Aorta (tissue), 5 donors: Measurements from ENCODE around the gene TNS1. TPM values are rescaled to one million over a fixed set of nuclear protein-coding genes. Genes with fewer than 3 reads are reported as not detected.
"Not testable (repeated sequence)": the region's sequence is repeated elsewhere in the genome, so short reads cannot be mapped to it uniquely, and the experiment has no call there.

Experiments used
- ATAC-seq: fragments of 200-7000 bp; cut with Tn5 transposase; one replicate; pipeline ENCODE4 v1.9.1; 2022; ENCODE audit warnings: moderate library complexity; ENCODE audit not compliant: low FRiP score
- DNase-seq, 2 donors: peaks; one replicate each; pipeline ENCODE4 v3.0.0-alpha.2; 2020
- H3K27ac ChIP-seq, 2 donors: one replicate each; pipeline ENCODE4 v1.5.1; 2013; ENCODE audit warnings: low read length in 2 of 2, mild to moderate bottlenecking in 2 of 2, moderate library complexity in 2 of 2, control low read depth in 1 of 2, inconsistent platforms in 1 of 2, low read depth in 1 of 2
- H3K27me3 ChIP-seq, 2 donors: one replicate each; pipeline ENCODE4 v1.6.1; 2013; ENCODE audit warnings: control low read depth in 1 of 2, low read length in 1 of 2, mild to moderate bottlenecking in 1 of 2, moderate library complexity in 1 of 2; ENCODE audit not compliant: insufficient read depth in 2 of 2, control insufficient read depth in 1 of 2
- H3K36me3 ChIP-seq, 2 donors: one replicate each; pipeline ENCODE4 v1.6.1; 2013; ENCODE audit warnings: control low read depth in 1 of 2, low read length in 1 of 2, mild to moderate bottlenecking in 1 of 2; ENCODE audit not compliant: insufficient read depth in 2 of 2, control insufficient read depth in 1 of 2
- H3K4me1 ChIP-seq, 2 donors: one replicate each; pipeline ENCODE4 v1.6.1; 2013; ENCODE audit warnings: low read length in 2 of 2, control low read depth in 1 of 2, mild to moderate bottlenecking in 1 of 2, moderate library complexity in 1 of 2; ENCODE audit not compliant: insufficient read depth in 2 of 2, control insufficient read depth in 1 of 2
- H3K4me3 ChIP-seq, 2 donors: one replicate each; pipeline ENCODE4 v1.5.1; 2013; ENCODE audit warnings: low read length in 2 of 2, control low read depth in 1 of 2, mild to moderate bottlenecking in 1 of 2
- H3K9me3 ChIP-seq: one replicate; pipeline ENCODE4 v1.6.1; 2013; ENCODE audit warnings: mild to moderate bottlenecking, low read length; ENCODE audit not compliant: control insufficient read depth
- WGBS, 2 donors: extraction: QIAGEN DNeasy Blood & Tissue Kit; methylation state at CpG; one replicate each; pipeline ENCODE4 v1.1.7; 2013; 5-methylcytosine and 5-hydroxymethylcytosine counted together
- intact Hi-C, 2 donors: fragments of 100-400 bp; cut with DNase I; formaldehyde crosslinking; loops; one replicate each; pipeline versions ENCODE4 v1.14.2 to v1.15.0; 2022
- polyA plus RNA-seq, 2 donors: library from polyadenylated mRNA; stranded (reverse); fragments of 200-250 nt; gene quantifications; one replicate each; pipeline ENCODE4 v1.2.3, GENCODE V29; 2013
- total RNA-seq, 2 donors: library from RNA; stranded (reverse); fragmentation: NEBNext Ultra II Directional; extraction: Animal tissue kit (Norgen Biotek cat#: 25700); gene quantifications; one replicate each; pipeline ENCODE4 v1.2.1, GENCODE V29; 2021
- donor health status: healthy with polysubstance abuse.
- donor health status: Bipolar disorder and iron deficiency.
- donor health status: DM: no; HTN: no; CAD: no.
- donor health status: DM: no; HTN: no; CAD: no.
- donor health status: DM: yes; HTN: yes; CAD: no.

The TNS1 gene
- total and polyA plus RNA-seq, 4 donors: 303 to 1,949 (median 930) TPM

DNA sequence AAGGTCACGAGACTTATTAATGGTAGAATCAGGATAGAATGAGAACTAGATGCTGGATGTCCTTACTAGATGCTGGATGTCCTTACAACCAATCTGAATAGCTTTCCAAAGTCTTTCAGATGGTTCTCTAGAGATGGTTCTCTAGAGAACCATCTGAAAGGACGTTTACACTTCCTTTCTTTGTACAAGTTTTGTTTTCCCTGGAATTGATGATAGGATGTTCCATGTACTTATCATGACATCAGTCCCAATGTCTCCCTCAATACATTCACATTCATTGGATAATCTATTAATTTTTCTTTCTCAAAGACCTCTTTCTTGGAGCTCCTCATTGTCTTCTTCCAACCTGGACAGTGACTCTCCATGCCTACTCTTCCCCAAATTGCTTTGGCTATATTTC lies 38.1 kb upstream of the TNS1 start:
- no peaks in the 10 kb centered on the region for H3K9me3 ChIP-seq
- H3K36me3 ChIP-seq: no peaks in the 10 kb centered on the region
- H3K4me3 ChIP-seq: no peak overlapping the region
- no peaks in the 10 kb centered on the region for H3K4me1 ChIP-seq
- intact Hi-C loops: no loop called here
- H3K27ac ChIP-seq: no peak overlapping the region
- no peaks in the 10 kb centered on the region for H3K27me3 ChIP-seq
- DNase-seq: no peak
- WGBS, 2 donors: 92 to 95% methylated on average over 2 of the region's 2 CpGs
- ATAC-seq: no peak

DNA sequence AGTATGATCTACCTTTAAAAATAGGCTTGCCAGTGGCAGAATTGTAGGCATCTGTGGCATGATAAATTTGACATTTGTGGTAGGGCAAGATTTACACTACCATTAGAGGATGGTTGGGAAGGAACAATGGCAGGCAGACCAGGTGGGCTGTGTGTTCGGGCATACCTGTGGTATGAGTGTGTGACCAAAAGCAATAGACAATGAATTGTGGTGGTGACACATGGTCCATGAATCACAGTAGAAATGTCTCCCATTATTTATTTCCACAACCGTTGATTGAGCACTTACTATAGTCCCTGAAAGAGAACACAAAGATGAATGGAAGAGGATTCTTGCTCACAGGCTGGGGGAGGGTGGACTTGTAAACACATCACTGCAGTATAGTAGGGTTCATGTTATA lies 36.4 kb upstream of the TNS1 start:
- intact Hi-C loops: loop anchor here in 1 of 2 donors (5.0 kb wide), 1 partner anchor 42 kb away; no protein-coding TSS in a partner anchor
- Histone ChIP-seq H3K27ac (no peak overlapping the region), H3K36me3 (no peaks in the 10 kb centered on the region), H3K4me3 (no peak overlapping the region), H3K27me3 (no peaks in the 10 kb centered on the region), H3K9me3 (no peaks in the 10 kb centered on the region), H3K4me1 (no peaks in the 10 kb centered on the region)
- 74 to 89% methylated on average over 2 of the region's 2 CpGs for WGBS, 2 donors
- no peak for DNase-seq
- no peak for ATAC-seq

DNA sequence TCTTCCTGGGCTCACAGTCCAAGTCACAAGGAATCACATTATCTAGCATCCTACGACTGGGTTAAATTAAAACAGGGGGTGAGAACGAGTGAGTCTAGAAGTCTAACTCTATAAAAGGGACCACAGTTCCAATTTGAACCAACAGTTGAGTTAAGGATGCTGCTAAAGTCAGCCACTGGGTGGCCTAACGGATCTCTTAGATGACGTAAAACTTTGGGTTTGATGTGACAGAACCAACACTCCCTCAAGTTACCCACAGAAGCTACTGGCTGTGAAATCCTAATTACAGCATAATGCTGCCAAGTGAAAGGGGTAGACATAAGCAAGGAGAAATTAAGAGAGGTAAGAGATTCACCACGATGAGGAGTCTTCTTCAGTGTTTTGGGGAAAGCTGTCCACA lies 33.6 kb upstream of the TNS1 start:
- intact Hi-C loops: loop anchor here in 1 of 2 donors (5.0 kb wide), 1 partner anchor 39 kb away; no protein-coding TSS in a partner anchor
- H3K27ac ChIP-seq: no peak overlapping the region
- no peaks in the 10 kb centered on the region for H3K36me3 ChIP-seq
- DNase-seq: no peak
- no peaks in the 10 kb centered on the region for H3K9me3 ChIP-seq
- H3K4me3 ChIP-seq: no peak overlapping the region
- 86 to 87% methylated on average over 5 of the region's 5 CpGs for WGBS, 2 donors
- no peak for ATAC-seq
- no peaks in the 10 kb centered on the region for H3K27me3 ChIP-seq
- H3K4me1 ChIP-seq: no peaks in the 10 kb centered on the region

DNA sequence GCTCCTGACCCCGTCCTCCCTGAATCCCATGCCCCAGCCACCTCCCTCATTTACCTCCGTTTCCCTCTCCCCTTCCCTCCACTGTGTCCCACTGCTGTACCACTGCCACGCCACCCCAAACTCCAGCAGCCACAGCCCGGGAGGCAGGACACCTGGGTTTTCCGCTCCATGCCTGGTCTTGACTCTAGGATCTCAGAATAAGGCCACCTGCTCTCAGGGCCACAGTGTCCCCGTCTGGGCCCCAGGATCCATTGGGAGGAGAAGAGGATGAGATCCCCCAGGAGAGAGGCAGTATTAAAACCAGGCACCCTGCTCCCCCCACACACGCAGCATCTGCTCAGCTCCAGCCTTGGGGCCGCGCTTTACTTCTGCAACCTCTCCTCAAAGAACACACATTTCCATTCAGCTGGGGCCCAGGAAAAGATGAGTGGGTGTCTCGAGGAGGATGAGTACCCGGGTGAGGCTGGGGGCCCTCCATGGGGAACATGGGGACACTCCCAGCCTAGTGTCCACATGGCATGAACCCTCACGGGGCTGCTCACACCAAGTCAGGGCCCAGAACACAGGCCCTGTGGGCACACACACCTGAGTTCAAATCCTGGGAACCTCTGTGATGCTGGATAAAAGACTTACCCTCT lies 32.8 kb upstream of the TNS1 start:
- WGBS, 2 donors: 80 to 88% methylated on average over 12 of the region's 12 CpGs
- H3K27ac ChIP-seq: no peak overlapping the region
- peak in 1 of 2 donors; percentile 74 for DNase-seq
- intact Hi-C loops: loop anchor here in 1 of 2 donors (5.0 kb wide), 1 partner anchor 38 kb away; no protein-coding TSS in a partner anchor
- ATAC-seq: no peak
- H3K36me3 ChIP-seq: no peaks in the 10 kb centered on the region
- H3K27me3 ChIP-seq: no peaks in the 10 kb centered on the region
- H3K9me3 ChIP-seq: no peaks in the 10 kb centered on the region
- H3K4me1 ChIP-seq: no peaks in the 10 kb centered on the region
- no peak overlapping the region for H3K4me3 ChIP-seq

DNA sequence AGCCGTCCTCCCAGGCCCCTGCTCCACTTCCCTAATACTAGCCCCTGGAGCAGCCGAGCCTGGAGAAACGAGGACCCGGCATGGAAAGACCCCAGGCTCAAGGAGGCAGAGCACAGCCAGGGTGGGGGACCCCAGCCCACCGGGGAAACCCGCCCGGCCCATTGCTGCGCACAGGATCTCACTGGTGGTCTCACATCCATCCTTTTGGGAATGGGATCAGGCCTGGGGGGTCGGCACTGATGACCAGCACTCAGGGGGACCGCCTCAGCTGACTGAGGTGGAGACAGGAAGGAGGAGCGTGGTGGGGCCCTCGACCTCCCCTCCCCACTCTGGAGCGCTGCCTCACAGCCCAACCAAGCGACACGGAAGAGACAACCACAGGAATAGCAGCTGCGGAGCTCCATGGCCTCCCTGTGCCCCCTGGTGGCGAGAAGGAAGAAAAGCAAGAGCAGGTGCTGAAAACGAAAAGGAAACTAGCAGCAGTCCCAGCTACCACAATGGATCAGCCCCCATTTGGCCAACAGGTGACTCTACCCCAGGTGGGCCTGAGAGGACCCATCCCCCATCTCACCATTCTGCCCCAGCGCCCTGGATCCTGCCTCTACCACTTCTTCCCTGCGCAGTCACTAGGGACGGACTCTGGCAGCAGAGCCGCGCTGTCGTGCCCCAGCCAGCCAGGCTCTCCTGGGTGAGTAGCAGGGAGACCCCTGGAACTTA lies 31.9 kb upstream of the TNS1 start:
- not testable (repeated sequence) for H3K4me3 ChIP-seq, H3K4me1 ChIP-seq, H3K27me3 ChIP-seq, H3K9me3 ChIP-seq, H3K27ac ChIP-seq, H3K36me3 ChIP-seq
- WGBS, 2 donors: 24 to 28% methylated on average over 21 to 24 of the region's 24 CpGs
- intact Hi-C loops: loop anchor here (5.0 kb wide), 2 partner anchors 37 to 247 kb away; no protein-coding TSS in a partner anchor
- ATAC-seq: peak; percentile 89
- peak; percentile 78 to 83 for DNase-seq

DNA sequence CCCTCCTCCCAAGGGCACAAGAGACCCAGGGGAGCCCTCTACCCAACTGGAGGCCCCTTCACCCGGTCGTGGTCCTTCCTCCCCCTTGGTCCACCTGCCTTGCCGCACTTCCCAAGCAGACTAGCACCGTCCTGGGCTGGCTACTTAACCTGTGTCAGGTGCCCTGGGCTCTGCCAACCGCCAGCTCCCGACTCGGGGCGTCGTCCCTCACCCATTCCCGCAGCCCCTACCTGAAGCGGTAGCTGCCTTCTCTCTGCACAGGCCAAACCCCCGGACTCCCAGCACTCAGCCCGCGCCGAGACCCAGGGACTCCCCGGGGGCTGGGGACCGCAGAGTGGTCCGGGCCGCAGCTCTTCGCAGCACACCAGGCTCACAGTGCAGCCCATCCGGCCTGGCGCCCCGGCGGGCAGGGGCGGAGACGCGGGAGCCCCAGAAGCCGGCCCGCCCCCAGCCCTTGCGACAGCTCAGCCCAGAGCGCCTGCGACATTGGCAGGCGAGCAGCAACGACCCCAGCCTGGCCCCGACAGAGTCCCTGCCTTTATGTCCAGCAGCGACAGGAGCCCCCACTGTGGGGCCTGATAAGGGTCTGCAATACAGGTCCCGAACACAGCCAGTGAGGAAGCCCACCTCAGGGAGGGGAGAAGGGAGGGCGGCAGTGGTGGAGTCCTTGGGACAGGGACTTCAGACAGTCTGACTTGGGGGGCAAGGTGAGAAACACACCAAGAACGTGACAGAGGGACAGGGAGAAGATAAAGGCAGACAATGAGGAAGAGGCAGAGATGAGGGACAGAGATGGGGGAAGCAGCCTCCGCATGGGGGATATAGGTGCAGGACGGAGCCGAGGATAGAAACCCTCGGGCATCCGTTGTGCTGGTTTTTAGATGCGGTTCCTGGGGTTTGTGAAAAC lies 31.0 kb upstream of the TNS1 start:
- no peak for ATAC-seq
- 78 to 83% methylated on average over 45 of the region's 45 CpGs for WGBS, 2 donors

DNA sequence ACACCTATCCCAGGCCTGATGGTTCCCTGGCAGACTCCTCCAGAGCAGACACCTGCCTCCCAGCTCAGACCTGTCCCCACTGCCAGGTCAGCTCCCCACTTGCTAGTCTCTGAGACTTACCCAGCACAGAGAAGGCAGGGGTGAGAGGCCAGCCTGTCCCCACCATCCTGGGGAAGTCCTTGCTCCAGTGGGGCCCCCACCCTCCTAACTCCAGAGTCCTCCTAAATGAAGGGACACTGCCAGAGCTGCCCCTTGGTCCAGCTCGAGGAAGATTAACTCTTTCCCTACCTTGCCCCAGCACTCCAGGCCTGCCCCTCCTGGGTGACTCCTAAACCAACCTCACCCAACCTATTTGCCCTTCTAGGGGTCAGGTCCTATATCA lies 30.4 kb upstream of the TNS1 start:
- DNase-seq (peak in 1 of 2 donors; percentile 39), ATAC-seq (no peak)
- no peak overlapping the region for H3K4me3 ChIP-seq
- no peaks in the 10 kb centered on the region for H3K27me3 ChIP-seq
- H3K36me3 ChIP-seq: no peaks in the 10 kb centered on the region
- 16 to 36% methylated on average over 1 of the region's 1 CpG for WGBS, 2 donors
- no peaks in the 10 kb centered on the region for H3K9me3 ChIP-seq
- intact Hi-C loops: loop anchor here (5.0 kb wide), 1 partner anchor 246 kb away; no protein-coding TSS in a partner anchor
- no peak overlapping the region for H3K27ac ChIP-seq
- H3K4me1 ChIP-seq: no peaks in the 10 kb centered on the region

More for the DNA sequence above, 31.0 kb upstream of the TNS1 start:
- H3K4me1 ChIP-seq: no peaks in the 10 kb centered on the region
- H3K27ac ChIP-seq: no peak overlapping the region
- no peak overlapping the region for H3K4me3 ChIP-seq
- no peaks in the 10 kb centered on the region for H3K9me3 ChIP-seq
- H3K27me3 ChIP-seq: no peaks in the 10 kb centered on the region
- no peaks in the 10 kb centered on the region for H3K36me3 ChIP-seq
- DNase-seq: peak in 1 of 2 donors; percentile 78
- intact Hi-C loops: loop anchor here (5.0 kb wide), 1 partner anchor 247 kb away; no protein-coding TSS in a partner anchor

DNA sequence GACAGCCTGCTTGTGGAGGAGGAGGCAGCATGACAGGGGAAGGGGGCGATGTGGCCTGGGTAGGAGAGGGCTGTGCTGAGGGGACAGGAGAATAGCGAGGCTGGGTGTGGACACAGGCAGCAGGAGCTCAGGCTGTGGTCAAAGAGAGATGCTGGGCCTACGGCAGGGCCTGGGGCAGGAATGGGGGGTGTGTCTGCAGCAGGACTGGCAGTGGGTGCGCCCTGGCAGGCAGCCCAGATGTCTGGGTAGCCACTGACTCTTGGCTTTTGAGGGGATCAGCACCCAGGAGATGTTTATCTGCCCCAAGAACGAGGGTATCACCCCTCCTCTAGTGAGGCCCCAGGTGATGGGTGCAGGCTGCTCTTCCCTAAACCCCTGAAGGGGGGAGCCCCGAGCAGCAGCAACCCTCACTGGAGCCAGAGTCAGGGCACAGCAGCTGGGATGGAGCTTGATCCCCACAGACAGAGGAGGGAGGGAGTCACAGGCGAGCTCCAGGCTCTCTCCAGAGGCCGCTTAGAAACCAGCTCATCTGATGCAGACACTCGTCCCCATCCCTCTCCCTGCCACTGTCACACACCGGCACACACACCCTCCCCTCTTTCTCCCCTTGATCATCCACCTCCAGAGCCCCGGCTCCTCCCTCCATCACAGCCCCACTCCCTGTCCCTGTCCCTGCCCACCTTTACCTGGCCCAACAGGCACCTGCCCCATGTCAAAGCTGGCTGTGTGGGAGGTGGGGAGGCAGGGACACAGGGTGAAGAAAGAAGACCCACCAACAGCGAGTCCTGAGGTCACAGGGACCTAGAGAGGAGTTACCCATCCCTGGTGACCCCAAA lies 29.8 kb upstream of the TNS1 start:
- no peak overlapping the region for H3K27ac ChIP-seq
- no peaks in the 10 kb centered on the region for H3K4me1 ChIP-seq
- WGBS, 2 donors: 58 to 62% methylated on average over 12 of the region's 12 CpGs
- no peak overlapping the region for H3K4me3 ChIP-seq
- no peaks in the 10 kb centered on the region for H3K36me3 ChIP-seq
- intact Hi-C loops: loop anchor here (5.0 kb wide), 1 partner anchor 245 kb away; no protein-coding TSS in a partner anchor
- ATAC-seq (peak; percentile 4), DNase-seq (peak in 1 of 2 donors; percentile 71)
- no peaks in the 10 kb centered on the region for H3K27me3 ChIP-seq
- no peaks in the 10 kb centered on the region for H3K9me3 ChIP-seq
